Measurements from ENCODE around the gene SHMT1.
"Not testable (repeated sequence)": the region's sequence is repeated elsewhere in the genome, so short reads cannot be mapped to it uniquely, and the experiment has no call there.

SHMT1 gene

GRCh38 chr17:18363101-18364049 lies at the start of gene SHMT1:
TSS of gene SHMT1 (minus strand) at chr17:18363550. CDS start at chr17:18355981, 7,569 bp downstream.
- peak; percentile 63 to 85 for DNase-seq (ENCODE audit: extremely low read depth in 1 of 2, low read depth in 1 of 2)

- not testable (repeated sequence) for DNase-seq (ENCODE audit: extremely low read depth in 1 of 2, low read depth in 1 of 2)
Observed at GRCh38 chr17:18412001-18412538, 48.7 kb upstream of the SHMT1 start.

- not testable (repeated sequence) for DNase-seq (ENCODE audit: extremely low read depth in 1 of 2, low read depth in 1 of 2)
Observed at GRCh38 chr17:18411377-18411864, 48.1 kb upstream of the SHMT1 start.

GRCh38 chr17:18410736-18411135 lies 47.4 kb upstream of the SHMT1 start:
- not testable (repeated sequence) for DNase-seq (ENCODE audit: extremely low read depth in 1 of 2, low read depth in 1 of 2)

GRCh38 chr17:18409321-18409720 lies 46.0 kb upstream of the SHMT1 start:
- DNase-seq (ENCODE audit: extremely low read depth in 1 of 2, low read depth in 1 of 2) = not testable (repeated sequence)

- not testable (repeated sequence) for DNase-seq (ENCODE audit: extremely low read depth in 1 of 2, low read depth in 1 of 2)
Observed at GRCh38 chr17:18408906-18409305, 45.6 kb upstream of the SHMT1 start.

GRCh38 chr17:18403604-18404003 lies 40.3 kb upstream of the SHMT1 start:
- not testable (repeated sequence) for DNase-seq (ENCODE audit: extremely low read depth in 1 of 2, low read depth in 1 of 2)

- DNase-seq (ENCODE audit: extremely low read depth in 1 of 2, low read depth in 1 of 2) = not testable (repeated sequence)
Observed at GRCh38 chr17:18403166-18403565, 39.8 kb upstream of the SHMT1 start.

- not testable (repeated sequence) for DNase-seq (ENCODE audit: extremely low read depth in 1 of 2, low read depth in 1 of 2)
Observed at GRCh38 chr17:18401872-18402590, 38.7 kb upstream of the SHMT1 start.

GRCh38 chr17:18388728-18389127 lies 25.4 kb upstream of the SHMT1 start:
- DNase-seq (ENCODE audit: extremely low read depth in 1 of 2, low read depth in 1 of 2) = not testable (repeated sequence)

- not testable (repeated sequence) for DNase-seq (ENCODE audit: extremely low read depth in 1 of 2, low read depth in 1 of 2)
Observed at GRCh38 chr17:18388266-18388665, 24.9 kb upstream of the SHMT1 start.

GRCh38 chr17:18387583-18387982 lies 24.2 kb upstream of the SHMT1 start:
- DNase-seq (ENCODE audit: extremely low read depth in 1 of 2, low read depth in 1 of 2) = not testable (repeated sequence)

- not testable (repeated sequence) for DNase-seq (ENCODE audit: extremely low read depth in 1 of 2, low read depth in 1 of 2)
Observed at GRCh38 chr17:18384271-18384670, 20.9 kb upstream of the SHMT1 start.

- not testable (repeated sequence) for DNase-seq (ENCODE audit: extremely low read depth in 1 of 2, low read depth in 1 of 2)
Observed at GRCh38 chr17:18383079-18383481, 19.7 kb upstream of the SHMT1 start.

- DNase-seq (ENCODE audit: extremely low read depth in 1 of 2, low read depth in 1 of 2) = no peak
Observed at GRCh38 chr17:18382441-18383078, 19.2 kb upstream of the SHMT1 start.

- DNase-seq (ENCODE audit: extremely low read depth in 1 of 2, low read depth in 1 of 2) = no peak
Observed at GRCh38 chr17:18381953-18382245, 18.5 kb upstream of the SHMT1 start.

GRCh38 chr17:18381158-18381952 lies 18.0 kb upstream of the SHMT1 start:
- DNase-seq (ENCODE audit: extremely low read depth in 1 of 2, low read depth in 1 of 2) = no peak

- DNase-seq (ENCODE audit: extremely low read depth in 1 of 2, low read depth in 1 of 2) = no peak
Observed at GRCh38 chr17:18380471-18381157, 17.3 kb upstream of the SHMT1 start.

Measured in activated CD8-positive, alpha-beta memory T cell treated with anti-CD3 and anti-CD28 coated beads for 1 hour (primary cell).